Glutamatergic neuron (in vitro differentiated cells): ENCODE results near the gene TARS3. TPM values are rescaled to one million over a fixed set of nuclear protein-coding genes. Genes with fewer than 3 reads are reported as not detected.

Experiments used
- DNase-seq: peaks from one replicate; pipeline ENCODE4 v3.0.0; 2022
- H3K27ac Mint-ChIP-seq: one replicate; pipeline ENCODE4 v1.8.0; 2020; ENCODE audit warnings: mild to moderate bottlenecking, mixed read lengths, inconsistent platforms; ENCODE audit not compliant: unreplicated experiment
- H3K27me3 Mint-ChIP-seq: one replicate; pipeline ENCODE4 v1.8.0; 2020; ENCODE audit warnings: mild to moderate bottlenecking, moderate library complexity, mixed read lengths, inconsistent platforms; ENCODE audit not compliant: unreplicated experiment
- H3K36me3 Mint-ChIP-seq: one replicate; pipeline ENCODE4 v1.8.0; 2020; ENCODE audit warnings: mild to moderate bottlenecking, mixed read lengths, inconsistent platforms; ENCODE audit not compliant: unreplicated experiment
- H3K4me1 Mint-ChIP-seq: one replicate; pipeline ENCODE4 v1.8.0; 2020; ENCODE audit warnings: mild to moderate bottlenecking, low read depth, mixed read lengths, inconsistent platforms; ENCODE audit not compliant: unreplicated experiment
- H3K4me3 Mint-ChIP-seq: one replicate; pipeline ENCODE4 v1.8.0; 2020; ENCODE audit warnings: mild to moderate bottlenecking, mixed read lengths, inconsistent platforms; ENCODE audit not compliant: unreplicated experiment
- H3K9me3 Mint-ChIP-seq: one replicate; pipeline ENCODE4 v1.8.0; 2020; ENCODE audit warnings: mild to moderate bottlenecking, moderate library complexity, mixed read lengths, inconsistent platforms; ENCODE audit not compliant: unreplicated experiment
- total RNA-seq: library from RNA; stranded (reverse); fragmentation: NEBNext Ultra II Directional; extraction: Animal tissue kit (Norgen Biotek cat#: 25700); gene quantifications from one replicate; pipeline ENCODE4 v1.2.1, GENCODE V29; 2021; ENCODE audit not compliant: unreplicated experiment
- TF ChIP-seq, protein P1 (sequence below): fragments of 200-600 bp; sonication (generic); IDR thresholded peaks from one replicate; pipeline ENCODE4 v1.5.0; 2021; ENCODE audit not compliant: partially characterized antibody, unreplicated experiment

TARS3 gene
- total RNA-seq, 1 donor from 2014 or later, result 40.1 TPM

DNA sequence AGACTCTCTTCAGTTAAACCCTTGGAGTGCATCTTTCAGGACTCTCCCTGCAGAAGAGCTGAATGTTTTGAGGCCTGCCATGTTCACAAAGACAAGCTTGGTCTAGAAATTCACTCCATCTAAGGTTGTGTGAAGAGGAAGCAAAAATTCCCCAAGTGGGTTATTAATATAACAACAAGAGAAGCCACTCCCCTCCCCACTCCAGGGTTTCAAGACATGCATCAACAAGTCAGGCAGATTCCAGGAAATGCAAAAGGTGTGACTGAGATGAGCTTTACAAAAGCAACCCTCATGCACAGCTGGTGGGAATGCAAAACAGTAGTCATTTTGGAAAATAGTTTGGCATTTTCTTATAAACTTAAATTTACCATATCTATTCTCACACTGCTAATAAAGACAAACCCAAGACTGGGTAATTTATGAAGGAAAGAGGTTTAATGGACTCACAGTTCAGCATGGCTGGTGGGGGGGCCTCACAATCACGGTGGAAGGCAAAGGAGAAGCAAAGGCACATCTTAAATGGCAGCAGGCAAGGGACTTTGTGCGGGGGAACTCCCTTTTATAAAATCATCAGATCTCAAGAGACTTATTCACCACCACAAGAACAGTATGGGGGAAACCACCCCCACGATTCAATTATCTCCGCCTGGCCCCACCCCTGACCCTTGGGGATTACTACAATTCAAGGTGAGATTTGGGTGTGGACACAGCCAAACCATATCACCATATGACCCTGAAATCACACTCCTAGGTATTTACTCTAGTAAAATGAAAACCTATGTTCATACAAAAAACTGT is 31.3 kb downstream of the TARS3 start:
- DNase-seq, result no peak
- TF ChIP-seq, protein P1, sequence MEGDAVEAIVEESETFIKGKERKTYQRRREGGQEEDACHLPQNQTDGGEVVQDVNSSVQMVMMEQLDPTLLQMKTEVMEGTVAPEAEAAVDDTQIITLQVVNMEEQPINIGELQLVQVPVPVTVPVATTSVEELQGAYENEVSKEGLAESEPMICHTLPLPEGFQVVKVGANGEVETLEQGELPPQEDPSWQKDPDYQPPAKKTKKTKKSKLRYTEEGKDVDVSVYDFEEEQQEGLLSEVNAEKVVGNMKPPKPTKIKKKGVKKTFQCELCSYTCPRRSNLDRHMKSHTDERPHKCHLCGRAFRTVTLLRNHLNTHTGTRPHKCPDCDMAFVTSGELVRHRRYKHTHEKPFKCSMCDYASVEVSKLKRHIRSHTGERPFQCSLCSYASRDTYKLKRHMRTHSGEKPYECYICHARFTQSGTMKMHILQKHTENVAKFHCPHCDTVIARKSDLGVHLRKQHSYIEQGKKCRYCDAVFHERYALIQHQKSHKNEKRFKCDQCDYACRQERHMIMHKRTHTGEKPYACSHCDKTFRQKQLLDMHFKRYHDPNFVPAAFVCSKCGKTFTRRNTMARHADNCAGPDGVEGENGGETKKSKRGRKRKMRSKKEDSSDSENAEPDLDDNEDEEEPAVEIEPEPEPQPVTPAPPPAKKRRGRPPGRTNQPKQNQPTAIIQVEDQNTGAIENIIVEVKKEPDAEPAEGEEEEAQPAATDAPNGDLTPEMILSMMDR, result no peak
- Mint-ChIP-seq H3K27me3 (peaks cover 1% of the 10 kb centered on the region), H3K4me3 (no peak overlapping the region), H3K4me1 (no peaks in the 10 kb centered on the region), H3K27ac (no peak overlapping the region), H3K9me3 (peaks cover 1% of the 10 kb centered on the region), H3K36me3 (no peaks in the 10 kb centered on the region)

- Mint-ChIP-seq H3K36me3 (no peaks in the 10 kb centered on the region), H3K27ac (no peak overlapping the region), H3K4me1 (no peaks in the 10 kb centered on the region), H3K27me3 (peaks cover 2% of the 10 kb centered on the region), H3K9me3 (peaks cover 1% of the 10 kb centered on the region), H3K4me3 (no peak overlapping the region)
- no peak for DNase-seq
- TF ChIP-seq, protein P1, result no peak
Measured at GRCh38 chr15:101689901-101690300, 34.4 kb downstream of the TARS3 start.

DNA sequence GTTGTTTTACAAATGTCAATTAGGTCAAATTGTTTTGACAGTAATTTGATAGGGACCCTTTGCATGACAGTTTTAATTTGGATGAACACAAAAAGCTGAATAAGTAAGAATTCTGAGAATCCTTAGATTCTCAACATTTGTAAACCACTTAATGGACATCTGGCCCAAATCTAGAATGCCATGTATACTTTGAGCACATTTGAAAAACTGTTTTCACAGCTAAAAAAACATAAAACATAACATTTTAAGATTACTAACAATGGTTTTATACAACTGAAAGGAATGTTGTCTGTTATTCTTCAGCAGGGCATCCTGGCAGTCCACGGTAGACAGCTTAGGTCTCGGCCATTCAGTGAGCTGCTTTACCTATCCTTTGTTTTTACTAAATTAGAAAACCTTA is 37.6 kb downstream of the TARS3 start:
- no peak for DNase-seq
- TF ChIP-seq, protein P1, result no peak
- Mint-ChIP-seq H3K4me1 (no peaks in the 10 kb centered on the region), H3K27ac (no peak overlapping the region), H3K36me3 (peaks cover 5% of the 10 kb centered on the region), H3K27me3 (peaks cover 2% of the 10 kb centered on the region), H3K9me3 (no peaks in the 10 kb centered on the region), H3K4me3 (no peak overlapping the region)

- Mint-ChIP-seq H3K27ac (no peak overlapping the region), H3K27me3 (peaks cover 2% of the 10 kb centered on the region), H3K4me1 (peaks cover 3% of the 10 kb centered on the region), H3K9me3 (no peaks in the 10 kb centered on the region), H3K4me3 (no peak overlapping the region), H3K36me3 (peaks cover 5% of the 10 kb centered on the region)
- DNase-seq, result no peak
- TF ChIP-seq, protein P1, result no peak
Measured at GRCh38 chr15:101684877-101685276, 39.4 kb downstream of the TARS3 start.

GRCh38 chr15:101684384-101684783 is 39.9 kb downstream of the TARS3 start:
- Mint-ChIP-seq H3K4me3 (no peak overlapping the region), H3K36me3 (peaks cover 5% of the 10 kb centered on the region), H3K4me1 (peaks cover 6% of the 10 kb centered on the region), H3K27ac (no peak overlapping the region), H3K9me3 (no peaks in the 10 kb centered on the region), H3K27me3 (peaks cover 2% of the 10 kb centered on the region)
- DNase-seq, result no peak
- TF ChIP-seq, protein P1, result no peak
